NCI-H146 (cell line): Measurements from ENCODE around the gene DPY19L2.
"Not testable (repeated sequence)": the region's sequence is repeated elsewhere in the genome, so short reads cannot be mapped to it uniquely, and the experiment has no call there.

Source experiments
- DNase-seq: peaks from one replicate; lab custom pipeline; 2025; lab: John Stamatoyannopoulos, UW

The DPY19L2 gene

DNA sequence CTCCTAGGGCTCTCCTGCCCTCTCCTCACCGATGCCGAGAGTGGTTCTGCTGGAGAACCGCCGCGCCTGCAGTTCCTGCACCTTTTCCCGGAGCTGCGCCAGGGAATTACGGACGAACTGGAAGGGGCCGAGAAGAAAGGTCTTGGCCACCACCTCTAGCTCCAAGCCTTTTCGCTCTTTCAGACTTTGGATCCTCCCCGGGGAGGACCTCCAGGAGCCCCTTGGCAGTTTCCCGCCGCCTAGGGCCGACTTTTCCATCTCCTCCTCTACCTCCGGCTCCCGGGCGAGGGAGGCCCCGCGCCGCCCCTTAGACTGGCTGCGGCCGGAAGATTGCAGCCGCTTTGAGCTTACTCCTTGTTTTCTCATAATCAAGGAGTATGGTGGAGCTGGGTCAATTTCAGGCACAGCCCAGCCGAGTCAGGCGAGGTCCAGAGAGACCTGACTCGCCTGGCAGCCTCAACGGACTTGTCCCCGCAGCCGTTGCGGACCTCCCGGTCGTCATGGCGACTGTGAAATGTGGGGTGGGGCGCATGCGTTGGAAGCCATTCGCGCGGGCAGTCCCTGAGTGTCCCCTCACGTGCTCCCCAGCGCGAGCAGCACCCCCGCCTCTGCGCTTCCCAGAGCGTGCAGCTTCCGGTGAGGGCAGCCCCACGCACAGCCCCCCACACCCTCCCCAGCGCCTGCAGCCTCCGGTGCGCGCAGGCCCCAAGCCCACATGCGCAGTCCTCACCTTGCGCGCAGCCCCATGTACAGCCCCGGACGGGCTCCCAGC, at the start of gene DPY19L2:
TSS of gene DPY19L2 (minus strand) at position 466 of the 772 bp plus-strand sequence. CDS start at position 366, 100 bp downstream.
- DNase-seq = peak; percentile 96

DNA sequence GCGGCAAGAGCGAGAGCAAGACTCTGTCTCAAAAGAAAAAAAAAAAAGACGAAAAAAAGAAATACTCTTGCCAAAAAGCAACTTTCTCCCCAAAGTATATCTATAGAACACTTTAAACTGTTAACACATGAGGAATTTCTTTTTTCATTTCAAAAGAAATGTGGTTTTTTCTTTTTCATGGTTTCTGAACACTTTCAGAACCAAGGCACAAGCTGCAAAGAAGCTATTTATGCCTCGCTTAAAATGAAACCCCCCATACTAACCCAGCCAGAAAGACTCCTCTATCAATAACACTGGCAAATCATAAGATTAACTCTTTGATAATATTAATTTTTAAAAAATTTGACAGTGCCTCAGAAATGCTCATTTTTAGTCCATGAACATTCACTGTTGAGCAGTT, 48.6 kb upstream of the DPY19L2 start:
- DNase-seq = not testable (repeated sequence)

DNA sequence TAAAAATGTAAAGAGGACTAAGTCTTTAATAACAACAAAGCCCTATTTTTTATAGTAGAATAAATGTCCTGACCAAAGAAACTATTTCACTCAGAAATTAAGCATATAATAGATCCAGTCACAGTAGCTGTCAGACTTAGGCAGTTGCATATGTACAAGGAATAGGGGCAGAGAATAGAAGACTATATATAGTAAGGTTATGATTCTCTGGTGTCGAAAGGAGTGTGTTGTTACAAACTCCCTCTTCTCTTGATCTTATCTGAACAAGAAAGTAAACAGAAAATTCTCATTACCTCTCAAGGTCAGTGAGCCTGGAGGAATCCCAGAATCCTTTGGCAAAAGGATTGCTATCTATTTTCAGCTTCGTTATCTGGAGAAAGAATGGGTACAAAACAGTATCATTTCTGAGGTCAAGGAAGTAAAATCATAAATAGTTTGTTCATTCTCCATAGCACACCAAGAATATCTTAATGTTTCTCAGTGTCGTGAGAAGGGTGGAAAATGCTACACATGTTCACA, 46.9 kb upstream of the DPY19L2 start:
- DNase-seq = not testable (repeated sequence)

DNA sequence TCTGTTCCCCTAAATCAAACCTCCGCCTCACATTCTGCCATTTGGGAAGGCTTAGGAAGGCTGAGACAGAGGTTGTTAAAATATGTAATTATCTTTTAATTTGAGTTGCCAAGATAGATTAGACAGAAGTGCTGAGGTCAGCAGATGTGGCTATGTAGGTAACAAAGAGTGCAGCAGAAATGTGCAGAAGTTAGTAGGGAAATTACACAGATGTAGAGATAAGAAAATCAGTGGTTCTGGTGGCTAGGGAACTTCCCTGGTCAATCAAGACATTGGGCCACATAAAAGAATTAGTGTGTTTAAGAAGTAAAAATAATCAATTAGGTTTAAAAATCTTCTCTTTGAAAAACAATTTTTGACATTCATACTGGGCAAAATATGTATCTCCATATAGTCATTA, 46.1 kb upstream of the DPY19L2 start:
- not testable (repeated sequence) for DNase-seq

DNA sequence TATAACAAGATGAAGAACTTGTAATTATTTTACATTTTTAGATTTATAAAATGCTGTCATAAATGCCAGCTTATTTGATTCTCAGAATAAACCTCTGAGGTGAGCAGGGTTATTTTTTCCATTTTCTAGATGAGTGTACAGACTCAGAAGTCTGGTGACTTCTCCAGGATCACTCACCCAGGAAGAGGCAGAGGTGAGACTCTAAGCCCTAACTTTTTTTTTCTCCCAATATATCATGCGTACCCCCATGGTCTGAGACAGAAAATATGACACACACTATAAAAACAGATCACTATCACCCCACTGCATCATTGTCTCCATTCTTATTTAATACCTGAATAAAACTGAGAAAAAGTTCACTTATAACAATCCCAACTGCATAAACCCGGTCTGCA, 45.4 kb upstream of the DPY19L2 start:
- not testable (repeated sequence) for DNase-seq

DNA sequence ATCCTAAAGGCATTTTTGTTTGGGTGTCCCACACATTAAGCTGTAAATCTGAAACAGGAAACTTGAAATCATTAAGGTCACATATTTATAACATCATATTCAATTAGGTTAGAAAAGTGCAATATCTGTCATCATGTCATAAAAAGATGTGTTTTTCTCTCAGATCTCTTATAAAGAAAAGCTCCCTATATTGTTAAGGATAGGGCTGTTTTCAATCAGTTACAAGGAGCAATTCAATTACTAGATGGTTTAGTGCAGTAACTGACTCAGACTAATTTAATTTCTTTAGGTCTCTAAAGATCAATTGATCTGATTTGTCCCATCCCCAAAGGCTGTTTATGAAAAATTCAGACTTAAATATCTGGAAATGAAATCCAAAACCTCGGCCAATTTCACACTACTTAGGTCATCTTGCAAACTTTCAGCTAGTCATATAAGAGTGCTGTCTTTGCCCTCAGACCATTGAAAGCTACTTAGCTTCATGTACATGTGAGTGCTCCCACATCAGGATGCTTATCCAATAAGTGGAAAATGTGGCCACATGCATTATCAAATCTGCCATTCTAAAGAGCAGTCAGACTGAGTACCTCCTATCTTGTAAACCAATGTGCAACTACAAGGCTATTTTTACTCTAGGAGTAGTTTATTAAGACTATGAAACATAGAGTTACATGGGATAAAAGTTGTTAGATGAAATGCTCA, 44.8 kb upstream of the DPY19L2 start:
- not testable (repeated sequence) for DNase-seq

DNA sequence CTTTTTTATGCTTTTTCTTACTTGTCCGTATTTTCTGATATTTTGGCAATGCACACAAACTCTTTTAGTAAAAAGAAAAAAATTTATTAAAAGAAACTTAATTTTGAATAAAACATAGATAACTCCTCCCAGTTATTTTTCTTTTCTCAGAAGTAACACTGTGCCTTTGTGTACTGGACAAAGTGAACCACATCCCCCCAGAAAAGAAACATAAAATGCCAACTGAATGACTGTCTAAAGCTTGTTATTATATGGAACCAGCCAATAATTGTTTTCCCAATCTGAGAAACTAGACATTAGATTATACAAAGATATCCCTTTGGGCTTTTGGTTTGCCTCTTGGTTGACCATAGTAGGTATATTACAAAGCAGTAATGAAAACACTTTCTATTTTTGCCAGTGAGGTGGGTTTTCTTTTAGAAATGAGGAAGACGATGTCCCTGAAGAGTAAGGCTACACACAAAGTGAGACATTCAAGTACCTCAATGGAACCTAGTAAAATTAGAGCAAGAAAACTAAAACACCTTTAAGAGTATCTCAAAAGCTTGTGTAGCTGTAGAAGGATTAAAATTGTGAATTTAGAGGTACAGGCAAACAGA, 44.2 kb upstream of the DPY19L2 start:
- not testable (repeated sequence) for DNase-seq

DNA sequence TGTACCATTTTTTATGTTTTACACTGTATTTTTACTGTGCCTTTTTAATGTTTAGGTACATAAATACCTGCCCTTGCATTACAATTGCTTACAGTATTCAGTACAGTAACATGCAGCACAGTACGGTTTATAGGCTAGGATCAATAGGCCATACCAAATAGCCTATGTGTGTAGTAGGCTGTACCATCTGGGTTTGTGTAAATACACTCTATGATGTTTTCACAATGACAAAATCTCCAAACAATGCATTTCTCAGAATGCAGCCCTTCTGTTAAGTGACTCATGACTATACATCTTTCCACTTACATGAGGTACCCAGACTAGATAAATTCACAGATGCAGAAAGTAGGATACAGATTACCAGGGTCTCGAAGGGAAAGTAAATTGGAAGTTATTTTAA, 43.0 kb upstream of the DPY19L2 start:
- DNase-seq = not testable (repeated sequence)

DNA sequence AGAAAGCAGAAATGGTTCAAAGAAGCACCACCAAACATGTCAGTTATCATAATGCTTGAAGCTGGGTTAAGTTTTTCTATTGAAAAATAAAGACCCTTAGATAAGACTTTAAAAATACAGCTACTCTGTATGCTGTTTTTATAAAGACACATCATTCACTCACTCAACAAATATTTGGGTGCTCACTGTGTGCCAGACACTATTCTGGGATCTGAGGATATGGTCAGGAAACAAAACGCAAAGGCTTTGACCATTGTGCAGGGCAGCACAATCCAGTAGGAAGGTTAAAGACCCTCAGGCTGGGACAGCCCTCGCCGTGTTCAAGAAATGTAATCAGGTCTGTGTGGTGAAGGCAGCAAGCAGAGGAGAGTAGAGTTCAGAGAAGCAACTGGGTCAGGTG, 38.0 kb upstream of the DPY19L2 start:
- DNase-seq = no peak

DNA sequence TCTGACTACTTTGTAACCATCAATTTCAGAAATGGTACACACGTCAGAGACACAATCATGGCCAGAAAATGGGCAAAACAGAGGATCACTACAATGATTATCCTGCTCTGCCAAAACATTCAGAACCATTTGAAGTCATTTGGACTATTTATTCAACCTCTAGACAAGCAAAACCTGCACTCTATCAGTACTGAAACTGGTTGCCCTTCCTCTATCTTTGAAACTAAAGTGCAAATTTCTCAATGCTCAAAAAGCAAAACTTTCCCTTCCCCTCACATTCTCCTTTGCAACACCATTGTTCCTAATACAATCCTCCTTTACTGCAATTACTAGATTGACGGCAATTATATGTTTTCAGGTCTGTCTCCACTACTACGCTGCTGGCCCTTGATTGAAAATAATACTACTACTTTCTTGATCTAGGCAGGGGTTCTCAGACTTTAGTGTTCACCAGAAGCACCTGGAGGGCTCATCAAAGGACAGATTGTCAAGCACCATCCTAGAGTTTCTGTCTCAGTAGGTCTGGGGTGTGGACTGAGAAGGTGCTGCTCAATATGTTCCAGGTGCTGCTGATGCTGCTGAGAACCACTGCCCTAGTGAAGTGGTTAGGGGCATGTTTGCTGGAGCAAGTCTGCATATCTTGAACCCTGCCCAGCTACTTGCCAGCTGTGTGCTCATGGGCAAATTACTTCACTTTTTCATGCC, 31.5 kb upstream of the DPY19L2 start:
- DNase-seq = not testable (repeated sequence)

DNA sequence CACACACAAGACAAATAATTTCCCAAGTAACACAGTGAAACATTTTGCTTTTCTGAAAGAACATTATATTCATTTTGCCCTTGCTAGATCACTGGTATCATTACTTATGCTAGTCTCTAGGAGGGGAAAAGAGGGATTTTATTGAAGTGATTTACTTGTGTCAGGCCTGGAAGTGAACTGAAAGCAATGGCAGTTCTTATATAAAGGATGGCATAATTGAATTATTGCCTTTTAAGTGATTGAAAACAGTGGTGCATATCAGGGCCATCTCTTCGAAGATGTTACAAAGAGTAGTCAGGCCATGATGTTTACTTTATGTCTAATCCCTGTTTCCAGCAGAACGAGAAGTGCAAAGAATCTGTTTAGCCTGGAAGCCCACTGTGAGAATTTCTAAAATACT, 30.7 kb upstream of the DPY19L2 start:
- not testable (repeated sequence) for DNase-seq

DNA sequence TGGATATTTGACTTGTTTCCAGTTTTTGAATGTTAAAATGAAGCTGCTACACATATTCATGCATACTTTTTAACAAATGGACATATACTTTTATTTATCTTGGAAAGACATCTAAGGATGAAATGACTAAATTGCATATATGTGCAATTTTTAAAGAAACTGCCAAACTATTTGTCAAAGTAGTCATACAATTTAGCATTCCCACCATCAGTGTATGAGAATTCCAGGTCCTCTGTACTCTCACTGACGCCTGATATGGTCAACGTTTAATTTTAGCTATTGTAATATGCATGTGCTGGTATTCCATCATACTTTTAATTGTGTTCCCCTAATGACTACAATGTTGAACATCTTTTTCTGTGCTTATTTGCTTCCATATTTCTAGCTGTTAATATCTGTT, 22.5 kb upstream of the DPY19L2 start:
- not testable (repeated sequence) for DNase-seq

DNA sequence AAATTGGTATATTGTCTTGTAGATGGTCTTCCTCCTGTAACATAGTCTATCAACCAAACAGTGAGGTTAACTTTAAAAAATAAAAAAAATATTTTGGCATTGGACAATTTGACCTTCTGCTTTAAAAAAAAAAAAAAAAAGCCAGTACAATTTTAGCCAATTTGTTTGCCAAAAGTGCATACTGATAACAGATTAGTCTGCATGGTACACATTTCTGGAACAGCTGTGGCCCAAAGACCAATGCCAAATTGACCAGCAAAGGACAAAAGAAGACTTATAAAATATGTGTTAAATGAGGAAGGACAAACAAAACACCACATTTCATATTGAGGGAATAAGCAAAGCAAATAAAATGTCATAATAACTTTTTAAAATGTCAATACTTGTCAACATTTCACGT, 20.8 kb upstream of the DPY19L2 start:
- not testable (repeated sequence) for DNase-seq

DNA sequence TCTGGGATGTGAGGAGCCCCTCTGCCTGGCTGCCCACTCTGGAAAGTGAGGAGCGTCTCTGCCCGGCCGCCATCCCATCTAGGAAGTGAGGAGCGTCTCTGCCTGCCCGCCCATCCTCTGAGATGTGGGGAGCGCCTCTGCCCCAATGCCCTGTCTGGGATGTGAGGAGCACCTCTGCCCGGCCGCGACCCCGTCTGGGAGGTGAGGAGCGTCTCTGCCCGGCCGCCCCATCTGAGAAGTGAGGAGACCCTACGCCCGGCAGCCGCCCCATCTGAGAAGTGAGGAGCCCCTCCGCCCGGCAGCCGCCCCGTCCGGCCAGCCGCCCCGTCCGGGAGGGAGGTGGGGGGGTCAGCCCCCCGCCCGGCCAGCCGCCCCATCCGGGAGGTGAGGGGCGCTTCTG, 18.3 kb upstream of the DPY19L2 start:
- DNase-seq = not testable (repeated sequence)

DNA sequence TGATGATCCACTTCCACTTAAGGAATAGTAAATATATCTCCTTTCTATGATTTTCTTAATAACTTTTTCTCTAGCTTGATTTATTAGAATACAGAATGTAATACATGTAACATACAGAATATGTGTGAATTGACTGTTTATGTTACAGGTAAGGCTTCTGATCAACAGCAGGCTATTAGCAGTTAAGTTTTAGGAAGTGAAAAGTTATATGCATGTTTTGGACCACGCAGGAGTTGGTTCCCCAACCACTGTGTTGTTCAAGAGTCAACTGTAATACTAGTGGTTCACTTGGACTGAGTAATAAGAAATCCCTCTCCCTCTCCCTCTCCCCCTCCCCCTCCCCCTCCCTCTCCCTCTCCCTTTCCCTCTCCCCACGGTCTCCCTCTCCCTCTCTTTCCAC, 17.5 kb upstream of the DPY19L2 start:
- DNase-seq = not testable (repeated sequence)

DNA sequence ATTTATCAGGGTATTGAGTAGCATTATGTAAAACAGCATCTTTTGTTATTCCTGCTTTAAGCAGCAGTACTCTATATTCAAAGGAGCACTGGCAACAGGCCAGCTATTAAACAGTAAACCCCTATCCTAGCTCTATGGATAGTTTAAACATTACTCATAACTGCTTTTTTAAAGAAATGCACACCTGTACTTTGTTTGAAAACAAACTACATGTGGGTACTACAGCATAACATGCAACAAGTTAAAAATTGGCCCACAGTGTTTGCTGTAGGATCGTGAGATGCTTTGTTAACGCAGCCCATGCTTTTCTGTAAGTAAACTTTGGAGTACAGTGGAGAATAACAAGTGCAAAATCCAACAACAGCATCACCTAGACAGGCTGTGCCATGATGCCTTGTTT, 14.3 kb upstream of the DPY19L2 start:
- not testable (repeated sequence) for DNase-seq

DNA sequence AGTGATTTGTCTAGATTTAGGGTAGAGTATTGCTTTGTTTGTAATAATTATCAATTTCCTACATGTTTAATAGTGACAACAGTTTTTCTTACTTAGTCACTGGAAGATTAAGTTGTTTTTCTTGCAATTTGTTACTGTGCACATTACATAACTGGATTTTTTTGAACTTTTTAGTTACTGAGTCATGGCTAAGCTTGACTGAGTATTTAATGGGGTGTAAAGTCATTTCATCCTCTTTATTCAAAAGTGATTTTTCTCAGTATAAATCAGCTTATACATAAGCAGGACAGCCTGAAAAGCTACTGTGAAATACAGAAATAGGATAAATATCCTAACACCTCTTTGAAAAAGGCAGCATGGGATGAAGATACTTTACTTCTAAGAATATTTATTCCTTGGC, 12.5 kb upstream of the DPY19L2 start:
- not testable (repeated sequence) for DNase-seq

DNA sequence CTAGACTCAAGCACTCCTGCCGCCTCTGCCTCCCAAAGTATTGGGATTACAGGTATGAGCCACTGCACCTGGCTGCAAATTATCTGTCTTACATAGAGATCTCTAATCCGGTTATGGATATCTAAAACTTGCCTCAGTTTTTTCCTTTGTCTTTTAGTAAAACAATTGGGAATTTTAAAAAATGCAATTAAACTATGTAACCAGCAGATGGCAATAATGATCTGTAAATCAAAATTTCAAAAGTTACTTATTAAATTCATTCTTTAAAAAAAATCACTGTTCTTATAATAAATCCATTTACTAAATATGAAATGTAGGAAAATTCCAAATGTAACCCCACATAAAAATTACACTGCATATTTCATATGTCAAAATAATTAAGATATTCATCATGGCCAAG, 4.3 kb upstream of the DPY19L2 start:
- peak; percentile 3 for DNase-seq

DNA sequence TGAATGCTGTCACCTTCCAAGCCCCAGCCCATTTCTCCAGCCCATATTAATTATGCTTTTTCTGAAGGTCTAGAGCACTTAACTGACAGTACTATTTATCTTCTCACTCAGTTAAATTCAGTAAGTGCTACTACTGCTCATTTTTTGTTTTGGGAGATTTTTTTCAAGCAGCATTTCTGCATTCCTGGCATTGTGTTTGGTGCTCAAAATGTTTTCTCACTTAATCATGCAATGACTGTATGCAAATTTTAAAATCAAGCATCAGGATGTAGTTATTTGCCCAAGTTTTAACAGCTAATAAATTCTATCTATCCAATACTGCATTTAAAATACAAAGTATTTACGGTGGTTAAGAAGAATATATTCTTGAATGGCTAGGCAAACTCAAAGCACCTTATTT, 1.6 kb upstream of the DPY19L2 start:
- DNase-seq = not testable (repeated sequence)

DNA sequence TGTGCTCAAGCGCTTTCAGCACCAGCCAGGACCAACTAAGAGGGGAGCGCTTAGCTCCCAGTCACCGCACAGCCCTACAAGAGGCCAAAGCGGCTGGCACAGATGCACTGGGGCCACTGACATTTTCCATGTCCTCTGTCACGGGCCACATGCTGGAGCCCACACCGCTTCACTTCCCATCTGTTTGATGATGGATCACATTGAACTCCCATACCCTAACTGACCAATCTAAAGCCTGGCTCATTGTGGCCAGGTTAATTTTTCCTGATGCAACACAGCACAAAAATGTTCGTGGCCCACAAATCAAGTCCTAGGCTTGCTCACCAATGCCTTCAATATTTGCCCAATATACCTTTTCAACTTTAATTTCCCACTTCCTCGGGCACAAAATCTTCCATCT, 1.1 kb upstream of the DPY19L2 start:
- DNase-seq = not testable (repeated sequence)

DNA sequence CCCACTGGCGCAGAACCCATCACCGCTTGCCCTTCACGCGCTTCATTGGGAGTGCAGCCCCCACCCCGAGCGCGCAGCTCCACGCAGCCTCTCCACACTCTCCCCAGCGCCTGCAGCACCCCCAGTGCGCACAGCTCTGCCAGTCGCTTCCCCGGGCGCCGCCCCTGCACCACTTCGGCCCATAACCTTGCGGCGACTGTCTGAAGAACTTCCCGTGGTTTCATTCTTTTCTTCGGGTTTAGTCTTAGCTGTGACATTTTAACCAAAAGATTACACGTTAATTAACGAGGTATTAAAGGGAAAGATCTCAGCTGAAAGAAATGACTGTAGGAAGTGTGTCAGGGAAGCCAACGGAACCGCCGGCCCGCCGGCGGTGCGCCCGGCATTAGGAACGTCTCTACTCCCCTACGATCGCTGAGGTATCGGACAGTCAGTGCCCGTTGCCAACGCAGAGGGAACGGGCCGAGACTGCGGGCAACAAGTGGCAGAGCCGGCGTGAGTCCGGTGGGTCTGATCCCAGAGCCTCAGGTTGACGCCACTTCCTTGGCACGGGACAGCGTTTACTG, 590 bp upstream of the DPY19L2 start:
- peak; percentile 34 for DNase-seq

DNA sequence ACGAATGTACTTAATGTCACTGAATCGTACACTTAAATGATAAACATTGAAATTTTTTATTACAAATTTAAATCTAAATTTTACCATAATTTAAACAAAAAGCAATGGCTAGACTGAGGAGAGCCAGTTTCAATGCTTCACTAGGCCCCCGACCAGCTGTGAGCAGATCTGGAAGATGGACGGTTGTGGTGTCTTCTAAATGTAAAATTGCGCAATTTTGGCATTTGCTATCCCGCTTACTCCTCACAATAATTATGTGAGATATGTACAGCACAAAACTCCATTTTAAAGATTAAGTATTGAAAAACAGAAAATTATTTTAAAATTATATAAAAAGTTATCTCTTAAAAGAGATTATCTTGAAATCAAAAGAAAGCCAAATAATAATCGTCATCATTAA, 5.3 kb downstream of the DPY19L2 start:
- DNase-seq = not testable (repeated sequence)
